Neural cell (in vitro differentiated cells): Measurements from ENCODE around the gene FOXF2.

ENCODE experiments used
- EP300 ChIP-seq: fragments of 450-650 bp; conservative IDR thresholded peaks from 2 replicates; pipeline ENCODE4 v1.6.1; 2014; ENCODE audit warnings: antibody characterized with exemption, mild to moderate bottlenecking, moderate library complexity; ENCODE audit not compliant: poor library complexity, severe bottlenecking
- EZH2 ChIP-seq: fragments of 200-600, 300-800 bp; shearing (Covaris generic), sonication (generic); IDR thresholded peaks from 2 replicates; pipeline ENCODE4 v1.6.1; 2014; ENCODE audit warnings: antibody characterized with exemption, low read length, borderline replicate concordance, mild to moderate bottlenecking; ENCODE audit not compliant: insufficient read depth, poor library complexity, severe bottlenecking
- MXI1 ChIP-seq: fragments of 450-650 bp; conservative IDR thresholded peaks from 2 replicates; pipeline ENCODE4 v1.6.1; 2014; ENCODE audit warnings: antibody characterized with exemption, mild to moderate bottlenecking; ENCODE audit not compliant: poor library complexity, severe bottlenecking
- POLR2AphosphoS5 ChIP-seq: IDR thresholded peaks from 2 replicates; pipeline ENCODE4 v1.6.1; 2012
- RAD21 ChIP-seq: fragments of 450-650 bp; conservative IDR thresholded peaks from 2 replicates; pipeline ENCODE4 v1.6.1; 2014; ENCODE audit warnings: antibody characterized with exemption, mild to moderate bottlenecking, moderate library complexity
- SMC3 ChIP-seq: fragments of 450-650 bp; conservative IDR thresholded peaks from 2 replicates; pipeline ENCODE4 v1.6.1; 2014; ENCODE audit warnings: antibody characterized with exemption, mild to moderate bottlenecking, moderate library complexity; ENCODE audit not compliant: poor library complexity
- TAF1 ChIP-seq: IDR thresholded peaks from 2 replicates; pipeline ENCODE4 v1.6.1; 2012; ENCODE audit warnings: low read depth
- TF ChIP-seq, protein P1 (sequence below): fragments of 450-650 bp; IDR thresholded peaks from 2 replicates; pipeline ENCODE4 v1.5.1; 2014; ENCODE audit warnings: antibody characterized with exemption, mild to moderate bottlenecking, moderate library complexity; ENCODE audit not compliant: poor library complexity, severe bottlenecking
- TF ChIP-seq, protein P2 (sequence below): IDR thresholded peaks from 2 replicates; pipeline ENCODE4 v1.6.1; 2012; ENCODE audit warnings: borderline replicate concordance

DNA sequence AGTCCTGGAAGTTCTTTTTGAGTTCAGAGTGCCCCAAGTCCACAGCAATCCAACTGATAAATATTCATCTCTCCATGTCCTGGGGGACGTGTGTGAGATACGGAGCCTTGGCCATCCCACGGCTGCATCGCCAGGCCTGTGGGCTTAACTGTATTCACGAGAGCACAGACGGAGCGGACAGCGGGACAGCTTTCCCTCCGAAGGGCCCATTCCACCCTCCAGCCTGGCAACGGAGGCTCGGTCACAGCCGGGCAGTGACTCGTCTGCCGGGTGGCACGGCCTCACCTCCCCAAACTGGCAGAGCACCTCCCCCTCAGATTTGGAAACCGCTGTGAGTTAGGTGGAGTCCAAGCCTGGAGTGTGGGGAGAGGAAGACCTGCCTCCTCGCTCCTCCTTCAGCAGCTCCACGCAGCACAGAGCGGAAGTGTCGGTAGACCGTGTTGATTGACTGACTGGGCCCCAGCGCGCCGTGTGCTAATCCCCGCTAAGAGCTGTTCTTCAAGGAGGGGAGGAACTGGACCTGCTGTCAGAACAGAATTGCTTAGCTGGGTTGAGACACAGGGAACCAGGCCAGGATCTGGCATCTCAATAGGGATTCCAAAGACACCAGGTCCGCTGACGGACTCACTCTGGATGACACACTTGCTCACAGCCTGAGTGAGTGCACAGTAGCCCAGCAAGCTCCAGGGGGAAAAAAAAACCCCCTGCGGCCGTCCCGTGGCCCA lies 10.9 kb downstream of the FOXF2 start:
- TF ChIP-seq EZH2, result no peak
- TF ChIP-seq, protein P1, sequence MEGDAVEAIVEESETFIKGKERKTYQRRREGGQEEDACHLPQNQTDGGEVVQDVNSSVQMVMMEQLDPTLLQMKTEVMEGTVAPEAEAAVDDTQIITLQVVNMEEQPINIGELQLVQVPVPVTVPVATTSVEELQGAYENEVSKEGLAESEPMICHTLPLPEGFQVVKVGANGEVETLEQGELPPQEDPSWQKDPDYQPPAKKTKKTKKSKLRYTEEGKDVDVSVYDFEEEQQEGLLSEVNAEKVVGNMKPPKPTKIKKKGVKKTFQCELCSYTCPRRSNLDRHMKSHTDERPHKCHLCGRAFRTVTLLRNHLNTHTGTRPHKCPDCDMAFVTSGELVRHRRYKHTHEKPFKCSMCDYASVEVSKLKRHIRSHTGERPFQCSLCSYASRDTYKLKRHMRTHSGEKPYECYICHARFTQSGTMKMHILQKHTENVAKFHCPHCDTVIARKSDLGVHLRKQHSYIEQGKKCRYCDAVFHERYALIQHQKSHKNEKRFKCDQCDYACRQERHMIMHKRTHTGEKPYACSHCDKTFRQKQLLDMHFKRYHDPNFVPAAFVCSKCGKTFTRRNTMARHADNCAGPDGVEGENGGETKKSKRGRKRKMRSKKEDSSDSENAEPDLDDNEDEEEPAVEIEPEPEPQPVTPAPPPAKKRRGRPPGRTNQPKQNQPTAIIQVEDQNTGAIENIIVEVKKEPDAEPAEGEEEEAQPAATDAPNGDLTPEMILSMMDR, result no peak
- TF ChIP-seq, protein P2, sequence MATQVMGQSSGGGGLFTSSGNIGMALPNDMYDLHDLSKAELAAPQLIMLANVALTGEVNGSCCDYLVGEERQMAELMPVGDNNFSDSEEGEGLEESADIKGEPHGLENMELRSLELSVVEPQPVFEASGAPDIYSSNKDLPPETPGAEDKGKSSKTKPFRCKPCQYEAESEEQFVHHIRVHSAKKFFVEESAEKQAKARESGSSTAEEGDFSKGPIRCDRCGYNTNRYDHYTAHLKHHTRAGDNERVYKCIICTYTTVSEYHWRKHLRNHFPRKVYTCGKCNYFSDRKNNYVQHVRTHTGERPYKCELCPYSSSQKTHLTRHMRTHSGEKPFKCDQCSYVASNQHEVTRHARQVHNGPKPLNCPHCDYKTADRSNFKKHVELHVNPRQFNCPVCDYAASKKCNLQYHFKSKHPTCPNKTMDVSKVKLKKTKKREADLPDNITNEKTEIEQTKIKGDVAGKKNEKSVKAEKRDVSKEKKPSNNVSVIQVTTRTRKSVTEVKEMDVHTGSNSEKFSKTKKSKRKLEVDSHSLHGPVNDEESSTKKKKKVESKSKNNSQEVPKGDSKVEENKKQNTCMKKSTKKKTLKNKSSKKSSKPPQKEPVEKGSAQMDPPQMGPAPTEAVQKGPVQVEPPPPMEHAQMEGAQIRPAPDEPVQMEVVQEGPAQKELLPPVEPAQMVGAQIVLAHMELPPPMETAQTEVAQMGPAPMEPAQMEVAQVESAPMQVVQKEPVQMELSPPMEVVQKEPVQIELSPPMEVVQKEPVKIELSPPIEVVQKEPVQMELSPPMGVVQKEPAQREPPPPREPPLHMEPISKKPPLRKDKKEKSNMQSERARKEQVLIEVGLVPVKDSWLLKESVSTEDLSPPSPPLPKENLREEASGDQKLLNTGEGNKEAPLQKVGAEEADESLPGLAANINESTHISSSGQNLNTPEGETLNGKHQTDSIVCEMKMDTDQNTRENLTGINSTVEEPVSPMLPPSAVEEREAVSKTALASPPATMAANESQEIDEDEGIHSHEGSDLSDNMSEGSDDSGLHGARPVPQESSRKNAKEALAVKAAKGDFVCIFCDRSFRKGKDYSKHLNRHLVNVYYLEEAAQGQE, result no peak
- no peak for TF ChIP-seq RAD21
- no peak for TF ChIP-seq EP300
- TF ChIP-seq POLR2AphosphoS5, result no peak
- TF ChIP-seq SMC3, result no peak
- no peak for TF ChIP-seq TAF1
- TF ChIP-seq MXI1, result no peak
